ENCODE results near the gene FAM43A. TPM values are rescaled to one million over a fixed set of nuclear protein-coding genes. Genes with fewer than 3 reads are reported as not detected.
A peak's percentile ranks its signal among the peaks of the same experiment; 100 is the strongest.

The FAM43A gene
- total and polyA plus RNA-seq, 10 of the 15 experiments (the other 5 are each of a cell fraction or from before 2014, with no cell fraction given): 0.27 to 5.0 (median 1.1) TPM

DNA sequence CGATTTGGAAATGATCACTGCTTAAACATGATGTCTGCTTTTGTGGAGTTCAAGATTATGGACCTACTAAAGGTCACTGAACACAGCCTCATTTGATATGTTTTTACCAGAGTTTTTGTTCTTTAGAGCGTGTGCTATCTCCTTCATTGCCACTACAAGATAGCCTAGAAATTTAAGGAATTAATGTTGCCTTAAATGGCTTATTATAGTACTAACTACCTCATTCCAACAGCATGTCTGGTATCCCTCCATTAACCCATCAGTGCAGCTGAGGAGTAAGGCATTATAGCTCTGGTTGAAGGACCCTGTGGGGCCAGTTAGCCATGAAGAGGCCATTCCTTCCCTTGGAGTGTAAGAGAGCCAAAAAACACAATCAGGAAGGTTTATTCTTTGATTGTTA is 2.3 kb upstream of the FAM43A start (continued):
- TF ChIP-seq SMARCA5 (IDR thresholded peaks at IDR 0.05): no peak
- TF ChIP-seq EGR1 (IDR thresholded peaks at IDR 0.05; ENCODE audit: borderline replicate concordance in 1 of 2, low read depth in 2 of 2, low read length in 2 of 2): no peak
- TF ChIP-seq RCOR1 (conservative IDR thresholded peaks at IDR 0.05; ENCODE audit: low read depth, low read length): no peak

DNA sequence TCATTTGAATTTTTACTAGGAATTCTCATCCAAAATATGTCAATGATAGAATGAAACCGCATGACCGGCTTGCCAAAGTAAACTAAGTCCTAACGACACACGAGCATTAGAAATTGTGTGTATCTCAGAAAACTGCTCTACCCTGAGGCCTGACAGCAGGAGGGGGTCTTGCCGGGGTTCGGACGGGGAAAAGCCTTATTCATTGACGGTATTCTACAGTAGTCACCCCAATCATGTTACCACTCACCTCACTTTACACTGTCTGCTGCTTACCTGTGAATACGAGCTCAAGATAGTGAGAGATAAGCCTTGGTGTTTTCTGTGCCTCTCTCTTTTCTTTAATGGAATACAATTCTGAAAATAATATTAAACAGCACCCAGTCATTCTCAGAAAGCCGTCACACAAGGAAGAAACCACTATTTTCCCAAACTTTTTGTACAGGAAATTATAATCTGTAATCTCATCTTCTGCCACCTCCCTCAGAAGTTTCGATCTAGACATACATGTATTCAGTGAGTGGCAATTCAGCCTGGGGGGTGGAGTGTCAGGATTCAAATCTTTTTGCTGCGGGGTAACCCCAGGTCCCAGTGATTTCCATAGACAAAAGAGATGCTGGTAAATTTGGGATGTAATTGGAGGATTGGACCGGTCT is 492 bp upstream of the FAM43A start:
- TF ChIP-seq, protein P1, sequence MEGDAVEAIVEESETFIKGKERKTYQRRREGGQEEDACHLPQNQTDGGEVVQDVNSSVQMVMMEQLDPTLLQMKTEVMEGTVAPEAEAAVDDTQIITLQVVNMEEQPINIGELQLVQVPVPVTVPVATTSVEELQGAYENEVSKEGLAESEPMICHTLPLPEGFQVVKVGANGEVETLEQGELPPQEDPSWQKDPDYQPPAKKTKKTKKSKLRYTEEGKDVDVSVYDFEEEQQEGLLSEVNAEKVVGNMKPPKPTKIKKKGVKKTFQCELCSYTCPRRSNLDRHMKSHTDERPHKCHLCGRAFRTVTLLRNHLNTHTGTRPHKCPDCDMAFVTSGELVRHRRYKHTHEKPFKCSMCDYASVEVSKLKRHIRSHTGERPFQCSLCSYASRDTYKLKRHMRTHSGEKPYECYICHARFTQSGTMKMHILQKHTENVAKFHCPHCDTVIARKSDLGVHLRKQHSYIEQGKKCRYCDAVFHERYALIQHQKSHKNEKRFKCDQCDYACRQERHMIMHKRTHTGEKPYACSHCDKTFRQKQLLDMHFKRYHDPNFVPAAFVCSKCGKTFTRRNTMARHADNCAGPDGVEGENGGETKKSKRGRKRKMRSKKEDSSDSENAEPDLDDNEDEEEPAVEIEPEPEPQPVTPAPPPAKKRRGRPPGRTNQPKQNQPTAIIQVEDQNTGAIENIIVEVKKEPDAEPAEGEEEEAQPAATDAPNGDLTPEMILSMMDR (IDR thresholded peaks at IDR 0.05 in 2 of 3, conservative IDR thresholded peaks at IDR 0.05 in 1 of 3; ENCODE audit: control insufficient read depth in 2 of 3, extremely low read depth in 1 of 3, insufficient read depth in 1 of 3, low read depth in 3 of 3, low read length in 3 of 3): 0 out of 6 replicates have a peak, but pooled peaks of 1 of the 3 experiments have one; percentile 3
- TF ChIP-seq, protein P2, sequence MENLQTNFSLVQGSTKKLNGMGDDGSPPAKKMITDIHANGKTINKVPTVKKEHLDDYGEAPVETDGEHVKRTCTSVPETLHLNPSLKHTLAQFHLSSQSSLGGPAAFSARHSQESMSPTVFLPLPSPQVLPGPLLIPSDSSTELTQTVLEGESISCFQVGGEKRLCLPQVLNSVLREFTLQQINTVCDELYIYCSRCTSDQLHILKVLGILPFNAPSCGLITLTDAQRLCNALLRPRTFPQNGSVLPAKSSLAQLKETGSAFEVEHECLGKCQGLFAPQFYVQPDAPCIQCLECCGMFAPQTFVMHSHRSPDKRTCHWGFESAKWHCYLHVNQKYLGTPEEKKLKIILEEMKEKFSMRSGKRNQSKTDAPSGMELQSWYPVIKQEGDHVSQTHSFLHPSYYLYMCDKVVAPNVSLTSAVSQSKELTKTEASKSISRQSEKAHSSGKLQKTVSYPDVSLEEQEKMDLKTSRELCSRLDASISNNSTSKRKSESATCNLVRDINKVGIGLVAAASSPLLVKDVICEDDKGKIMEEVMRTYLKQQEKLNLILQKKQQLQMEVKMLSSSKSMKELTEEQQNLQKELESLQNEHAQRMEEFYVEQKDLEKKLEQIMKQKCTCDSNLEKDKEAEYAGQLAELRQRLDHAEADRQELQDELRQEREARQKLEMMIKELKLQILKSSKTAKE (IDR thresholded peaks at IDR 0.05; ENCODE audit: low read depth, poor library complexity, severe bottlenecking): peak; percentile 34
- TF ChIP-seq ZZZ3 (IDR thresholded peaks at IDR 0.05; ENCODE audit: control insufficient read depth, insufficient read length, low read depth): no peak
- Histone ChIP-seq H3K27ac (ENCODE audit: control insufficient read depth, insufficient read depth) (no peak overlapping the region), H3K4me2 (ENCODE audit: control insufficient read depth, insufficient read depth) (peak overlapping the region; percentile 95), H3K27me3 (replicated peaks in 1 of 2; ENCODE audit: control insufficient read depth in 2 of 2, insufficient read depth in 2 of 2, low read length in 1 of 2) (peaks cover 0 to 5% of the 10 kb centered on the region in 2 experiments; a peak in 2 of 4 replicates), H3K9ac (ENCODE audit: control insufficient read depth, insufficient read depth, low read length) (peak overlapping the region; percentile 61), H3K79me2 (ENCODE audit: control insufficient read depth, insufficient read depth, low read length) (no peaks in the 10 kb centered on the region; the same call in 1 of the 2 replicates), H2AFZ (ENCODE audit: control insufficient read depth, low read depth, low read length) (peak overlapping the region; percentile 38), H3K9me3 (replicated peaks; ENCODE audit: control insufficient read depth, insufficient read depth, low read length) (no peaks in the 10 kb centered on the region), H4K20me1 (ENCODE audit: control insufficient read depth, insufficient read depth) (no peaks in the 10 kb centered on the region), H3K36me3 (ENCODE audit: control insufficient read depth in 2 of 2, insufficient read depth in 2 of 2, low read length in 1 of 2) (no peaks in the 10 kb centered on the region), H3K4me3 (peak overlapping the region; percentile 73), H3K4me1 (ENCODE audit: control insufficient read depth, insufficient read depth, low read length) (peaks cover 55% of the 10 kb centered on the region)
- ChIA-PET CTCF (interaction anchor here (1.7 to 4.8 kb wide), 4 partner anchors 12 to 585 kb away, joined by 4 to 96 read pairs (median 25); partner anchors contain the start of genes LSG1 and XXYLT1), POLR2A (no interaction called here), RAD21 (ENCODE audit: unreplicated experiment) (interaction anchor here (2.1 kb wide), 1 partner anchor 577 kb away, joined by 7 read pairs; no protein-coding TSS in a partner anchor), SMC1A (ENCODE audit: uncharacterized antibody, unreplicated experiment) (interaction anchor here (1.0 to 1.4 kb wide), 2 partner anchors 503 to 574 kb away, joined by 3 read pairs; no protein-coding TSS in a partner anchor)
- DNase-seq (ENCODE audit: low read depth, low spot score): no peak
- 47% methylated on average over 13 of the region's 13 CpGs for WGBS (ENCODE audit: insufficient coverage, insufficient replicate concordance, low lambda C conversion rate, missing lambda C conversion rate)
- in situ Hi-C loops (cut with MboI) (loop anchor here (10.0 kb wide), 1 partner anchor 440 kb away; no protein-coding TSS in a partner anchor), intact Hi-C loops (cut with micrococcal nuclease; ENCODE audit: unreplicated experiment) (loop anchor here (5.0 kb wide), 1 partner anchor 182 kb away; no protein-coding TSS in a partner anchor)
- peak; percentile 82 for FAIRE-seq
- no TSS peak for BruUV-seq (replicated peaks)
- no peak for ATAC-seq

Measured in GM12878 (cell line).